HFF-Myc (cell line): Measurements from ENCODE around the gene RSF1.
A peak's percentile ranks its signal among the peaks of the same experiment; 100 is the strongest.
"Not testable (repeated sequence)": the region's sequence is repeated elsewhere in the genome, so short reads cannot be mapped to it uniquely, and the experiment has no call there.

Experiments
- DNase-seq: peaks from one replicate; pipeline ENCODE4 v3.0.0-alpha.2; 2011; ENCODE audit warnings: low read depth; ENCODE audit errors: extremely low read depth
- H3K4me3 ChIP-seq: replicated peaks from 2 replicates; pipeline ENCODE4 v1.5.1; 2011; ENCODE audit warnings: low read depth, mild to moderate bottlenecking, control low read depth, low read length
- TF ChIP-seq, protein P1 (sequence below): IDR thresholded peaks from 2 replicates; pipeline ENCODE4 v1.5.1; 2012; ENCODE audit warnings: mild to moderate bottlenecking, low read depth, low read length, control low read depth; ENCODE audit errors: missing control alignments

Gene RSF1

GRCh38 chr11:77842441-77843121 is 22.1 kb upstream of the RSF1 start:
- DNase-seq, result no peak
- TF ChIP-seq, protein P1, sequence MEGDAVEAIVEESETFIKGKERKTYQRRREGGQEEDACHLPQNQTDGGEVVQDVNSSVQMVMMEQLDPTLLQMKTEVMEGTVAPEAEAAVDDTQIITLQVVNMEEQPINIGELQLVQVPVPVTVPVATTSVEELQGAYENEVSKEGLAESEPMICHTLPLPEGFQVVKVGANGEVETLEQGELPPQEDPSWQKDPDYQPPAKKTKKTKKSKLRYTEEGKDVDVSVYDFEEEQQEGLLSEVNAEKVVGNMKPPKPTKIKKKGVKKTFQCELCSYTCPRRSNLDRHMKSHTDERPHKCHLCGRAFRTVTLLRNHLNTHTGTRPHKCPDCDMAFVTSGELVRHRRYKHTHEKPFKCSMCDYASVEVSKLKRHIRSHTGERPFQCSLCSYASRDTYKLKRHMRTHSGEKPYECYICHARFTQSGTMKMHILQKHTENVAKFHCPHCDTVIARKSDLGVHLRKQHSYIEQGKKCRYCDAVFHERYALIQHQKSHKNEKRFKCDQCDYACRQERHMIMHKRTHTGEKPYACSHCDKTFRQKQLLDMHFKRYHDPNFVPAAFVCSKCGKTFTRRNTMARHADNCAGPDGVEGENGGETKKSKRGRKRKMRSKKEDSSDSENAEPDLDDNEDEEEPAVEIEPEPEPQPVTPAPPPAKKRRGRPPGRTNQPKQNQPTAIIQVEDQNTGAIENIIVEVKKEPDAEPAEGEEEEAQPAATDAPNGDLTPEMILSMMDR, result no peak
- no peak overlapping the region for H3K4me3 ChIP-seq

GRCh38 chr11:77833302-77833701 is 12.8 kb upstream of the RSF1 start:
- TF ChIP-seq, protein P1, result no peak
- DNase-seq, result no peak

GRCh38 chr11:77828926-77829325 is 8.4 kb upstream of the RSF1 start:
- DNase-seq, result no peak
- H3K4me3 ChIP-seq, result no peak overlapping the region
- TF ChIP-seq, protein P1, result no peak

More at GRCh38 chr11:77833302-77833701, 12.8 kb upstream of the RSF1 start:
- H3K4me3 ChIP-seq, result no peak overlapping the region

DNA sequence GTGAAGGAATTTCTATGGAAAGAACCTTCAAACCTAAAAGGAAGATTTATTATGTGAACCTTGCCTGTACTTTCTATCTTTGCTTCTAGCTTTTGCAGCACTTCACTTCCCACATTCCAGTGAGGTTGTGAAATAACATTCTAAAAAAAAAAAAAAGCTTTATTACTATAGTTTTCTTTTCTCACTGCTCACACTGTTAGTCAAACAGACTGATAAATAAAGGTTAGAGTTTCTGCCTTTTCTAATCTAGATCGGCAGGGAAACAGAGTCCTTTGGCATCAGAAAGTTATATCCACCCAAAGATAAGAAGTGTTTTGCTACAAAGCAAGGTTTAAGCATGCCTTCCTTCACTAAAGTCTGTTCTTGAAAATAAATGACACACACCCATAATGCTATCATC is 3.3 kb upstream of the RSF1 start:
- no peak overlapping the region for H3K4me3 ChIP-seq
- TF ChIP-seq, protein P1, result no peak
- no peak for DNase-seq

- not testable (repeated sequence) for DNase-seq
- peak overlapping the region; percentile 83 for H3K4me3 ChIP-seq
These were observed 1.6 kb upstream of the RSF1 start for GRCh38 chr11:77822126-77822525.

GRCh38 chr11:77821349-77821851 is 878 bp upstream of the RSF1 start:
- H3K4me3 ChIP-seq, result peak overlapping the region; percentile 83
- DNase-seq, result no peak
- TF ChIP-seq, protein P1, result no peak

- peak overlapping the region; percentile 83 for H3K4me3 ChIP-seq
- TF ChIP-seq, protein P1, result no peak
- DNase-seq, result no peak
These were observed 479 bp downstream of the RSF1 start for GRCh38 chr11:77819921-77820564.
